ENCODE data around the gene SNN.
A peak's percentile ranks its signal among the peaks of the same experiment; 100 is the strongest.

The SNN gene

DNA sequence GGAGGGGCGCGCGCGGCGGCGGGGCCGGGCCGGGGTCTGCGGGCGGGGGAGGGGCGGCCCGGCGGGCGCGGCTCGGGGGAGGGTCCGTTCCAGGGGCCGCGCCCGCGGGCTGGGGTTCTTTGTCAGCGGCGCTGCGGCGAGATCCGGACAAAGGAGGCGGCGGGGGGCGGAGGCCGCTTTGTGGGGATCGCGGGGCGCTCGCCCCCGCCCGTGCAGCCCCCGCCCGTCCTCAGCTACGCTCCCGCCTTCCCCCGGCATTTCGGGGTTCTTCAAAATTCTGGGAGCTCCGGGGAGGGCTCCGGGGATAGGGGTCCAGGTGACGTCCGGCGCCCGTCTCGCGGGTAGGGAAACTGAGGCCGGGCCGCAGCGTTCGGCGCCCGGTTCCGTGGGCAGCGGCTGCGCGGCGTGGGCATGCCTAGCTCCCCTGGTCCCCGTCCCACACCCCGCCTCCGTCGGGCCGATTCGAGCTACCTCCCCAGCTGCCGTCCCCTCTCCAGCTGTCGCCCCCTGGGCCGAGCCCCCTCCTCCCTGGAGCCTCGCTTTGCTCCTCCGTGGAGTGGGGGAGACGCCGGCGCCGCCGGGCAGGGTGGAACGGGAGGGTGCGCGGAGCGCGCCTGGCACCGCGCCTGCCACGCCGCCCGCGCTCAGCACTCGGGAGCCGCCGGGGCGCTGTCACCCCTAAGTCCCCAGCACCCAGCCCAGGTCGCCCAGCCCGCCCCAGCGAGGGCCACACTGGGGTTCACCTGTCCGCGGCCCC, 546 bp downstream of the SNN start:
- peak overlapping the region; percentile 76 for H3K4me3 ChIP-seq (ENCODE audit: low read depth, low read length)
- no peak for TF ChIP-seq CTCF (IDR thresholded peaks at IDR 0.05; ENCODE audit: low read depth, low read length)

DNA sequence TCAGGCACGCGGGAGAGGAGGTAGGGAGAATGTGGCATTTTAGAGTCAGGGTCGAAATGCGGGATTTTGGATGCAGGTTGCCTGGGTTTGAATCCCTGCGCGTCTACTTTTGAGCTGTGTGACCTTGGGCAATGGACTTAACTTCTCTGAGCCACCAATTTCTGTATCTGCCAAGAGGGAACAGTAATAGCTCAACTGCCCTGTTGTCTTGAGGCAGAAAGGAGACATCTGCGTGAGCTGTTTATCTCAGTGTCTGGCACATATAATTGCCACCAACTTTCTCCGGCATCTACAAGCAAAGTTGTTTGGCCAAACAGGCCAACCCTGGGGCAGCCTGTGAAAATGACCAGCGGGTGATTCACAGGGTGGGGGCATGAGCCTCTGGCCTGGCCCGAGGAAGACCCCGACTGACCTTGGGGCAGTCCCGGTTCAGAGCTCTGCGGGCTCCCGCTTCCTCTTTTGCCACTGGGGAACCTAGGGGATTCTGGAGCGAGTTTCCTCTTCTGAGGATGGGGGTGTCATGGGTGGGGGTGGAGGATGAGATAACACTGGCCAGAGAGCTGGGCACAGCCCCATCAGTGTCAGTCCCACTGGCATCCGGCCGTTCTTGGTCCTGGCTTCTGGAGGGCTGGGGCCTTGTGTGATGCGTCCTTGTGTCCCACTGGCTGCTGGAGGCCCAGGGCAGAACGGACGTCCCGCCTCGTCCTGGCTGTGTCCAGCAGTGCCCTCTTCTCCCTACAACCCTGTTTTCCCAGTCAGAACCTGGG, 1.3 kb downstream of the SNN start:
- TF ChIP-seq CTCF (IDR thresholded peaks at IDR 0.05; ENCODE audit: low read depth, low read length), result no peak
- peak overlapping the region; percentile 76 for H3K4me3 ChIP-seq (ENCODE audit: low read depth, low read length)

GRCh38 chr16:11670171-11671131, 2.2 kb downstream of the SNN start:
- H3K4me3 ChIP-seq (ENCODE audit: low read depth, low read length), result no peak overlapping the region; the same call in 1 of the 2 replicates
- no peak for TF ChIP-seq CTCF (IDR thresholded peaks at IDR 0.05; ENCODE audit: low read depth, low read length)

DNA sequence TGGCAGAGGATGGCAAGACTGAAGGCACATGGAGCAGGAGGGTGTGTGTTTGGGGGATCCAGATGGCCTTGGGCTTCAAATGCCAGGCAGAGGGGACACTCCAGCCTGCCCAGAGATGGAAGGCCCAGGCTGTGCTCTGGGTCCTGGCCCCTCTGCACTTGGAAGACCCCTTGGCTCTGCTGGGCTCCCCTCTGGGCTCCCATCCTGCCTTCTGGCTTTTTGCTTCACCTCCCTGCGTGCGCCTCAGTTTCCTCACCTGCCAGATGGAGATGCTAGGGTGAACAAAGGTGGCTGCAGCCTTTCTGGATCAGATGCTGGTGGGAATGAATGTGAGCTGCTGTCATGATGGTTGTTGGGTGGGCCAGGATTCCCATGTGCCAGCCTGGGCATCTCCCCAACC, 3.0 kb downstream of the SNN start:
- TF ChIP-seq CTCF (IDR thresholded peaks at IDR 0.05; ENCODE audit: low read depth, low read length), result no peak
- no peak overlapping the region for H3K4me3 ChIP-seq (ENCODE audit: low read depth, low read length)

DNA sequence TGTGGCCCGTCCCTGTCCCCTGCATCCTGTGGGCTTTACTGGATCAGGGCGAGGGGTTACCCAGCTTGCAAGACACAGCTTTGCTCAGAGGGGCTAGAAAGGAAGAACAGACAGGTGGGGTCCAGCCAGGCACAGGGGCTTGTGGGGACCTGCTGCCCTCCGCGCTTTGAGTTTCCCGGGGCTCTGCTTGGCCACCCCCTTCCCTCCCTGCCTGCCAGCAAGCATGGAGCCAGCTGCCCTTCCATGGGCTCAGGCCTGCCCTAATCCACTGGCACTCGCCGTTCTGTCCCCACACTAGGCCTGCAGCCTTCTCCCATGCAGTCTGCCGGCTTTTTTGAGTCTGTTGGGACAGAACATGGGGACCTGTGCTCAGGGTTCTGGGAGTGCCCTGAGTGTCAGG, 3.4 kb downstream of the SNN start:
- no peak overlapping the region for H3K4me3 ChIP-seq (ENCODE audit: low read depth, low read length)
- TF ChIP-seq CTCF (IDR thresholded peaks at IDR 0.05; ENCODE audit: low read depth, low read length), result no peak

GRCh38 chr16:11672206-11673090, 4.2 kb downstream of the SNN start:
- no peak overlapping the region for H3K4me3 ChIP-seq (ENCODE audit: low read depth, low read length)
- no peak for TF ChIP-seq CTCF (IDR thresholded peaks at IDR 0.05; ENCODE audit: low read depth, low read length)
